ENCODE measurements around the gene SCAANT1.

- TF ChIP-seq CTCF (IDR thresholded peaks at IDR 0.05; ENCODE audit: low read depth, low read length) (no peak), POLR2A (IDR thresholded peaks at IDR 0.05; ENCODE audit: extremely low read depth, insufficient read length) (no peak), MYC (IDR thresholded peaks at IDR 0.05; ENCODE audit: low read depth, low read length) (no peak)
Observed at GRCh38 chr3:63931290-63931689, 19.1 kb upstream of the SCAANT1 start.
